Myocyte (in vitro differentiated cells): ENCODE results near the gene MSRB3. TPM values are rescaled to one million over a fixed set of nuclear protein-coding genes. Genes with fewer than 3 reads are reported as not detected.

Experiments
- DNase-seq: peaks from one replicate; pipeline ENCODE4 v3.0.0-alpha.2; 2012; ENCODE audit warnings: low read depth
- total RNA-seq: library from RNA; depleted of rRNA; stranded (reverse); fragments of >200 nt; gene quantifications from 2 replicates; pipeline ENCODE4 v1.2.3, GENCODE V29; 2014

The MSRB3 gene
- total RNA-seq, 1 donor from 2014 or later = 47.3 TPM

- DNase-seq = no peak
Observed at GRCh38 chr12:65389436-65389835, 111.0 kb downstream of the MSRB3 start.

DNA sequence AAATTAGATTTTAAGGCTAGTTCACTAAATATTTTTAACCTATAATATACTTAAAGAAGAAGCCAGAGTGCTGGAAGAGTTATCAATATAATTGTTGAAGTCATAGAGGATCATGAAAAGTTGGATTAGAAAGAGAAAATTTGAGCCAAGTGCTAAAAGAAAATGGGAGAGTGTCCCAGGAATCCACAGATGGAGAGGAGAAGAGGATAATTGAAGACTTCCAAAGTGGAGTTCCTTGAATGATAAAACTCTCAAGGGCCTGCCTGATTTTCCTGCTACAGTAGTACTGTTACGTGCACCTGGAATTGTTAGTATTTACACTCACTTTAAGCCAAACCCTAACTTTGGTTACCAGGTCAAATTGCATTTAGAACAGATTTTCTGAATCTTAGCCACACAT is 113.2 kb downstream of the MSRB3 start:
- DNase-seq = no peak

DNA sequence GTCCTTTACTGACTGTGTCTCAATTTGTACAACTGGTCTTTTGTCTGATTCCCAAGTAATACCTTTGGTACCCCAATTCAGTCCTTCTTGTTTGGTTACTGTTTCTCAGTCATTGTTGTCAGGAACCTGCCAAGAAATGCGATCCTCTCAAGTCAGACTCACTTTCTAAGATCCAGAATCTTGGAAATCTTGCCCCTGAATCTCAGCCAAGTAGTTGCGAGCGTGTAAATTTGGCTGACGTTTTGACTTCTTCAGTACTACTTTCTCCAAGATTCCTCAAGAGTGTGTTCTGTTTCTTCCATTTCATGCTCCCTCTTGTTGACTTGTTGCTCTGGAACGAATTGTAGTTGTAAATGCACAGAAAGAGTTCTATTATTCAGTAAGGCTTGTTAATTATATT is 114.0 kb downstream of the MSRB3 start:
- DNase-seq = no peak

DNA sequence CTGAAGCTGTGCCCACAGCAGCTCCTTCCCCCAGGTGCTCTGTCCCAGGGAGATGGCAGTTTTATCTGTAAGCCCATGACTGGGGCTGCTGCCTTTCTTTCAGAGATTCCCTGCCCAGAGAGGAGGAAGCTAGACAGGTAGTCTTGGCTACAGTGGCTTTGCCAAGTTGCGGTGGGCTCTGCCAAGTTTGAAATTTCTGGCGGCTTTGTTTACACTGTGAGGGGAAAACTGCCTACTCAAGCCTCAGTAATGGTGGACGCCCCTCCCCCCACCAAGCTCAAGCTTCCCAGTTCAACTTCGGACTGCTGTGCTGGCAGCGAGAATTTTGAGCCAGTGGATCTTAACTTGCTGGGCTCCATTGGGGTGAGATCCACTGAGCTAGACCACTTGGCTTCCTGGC is 124.7 kb downstream of the MSRB3 start:
- DNase-seq = no peak

GRCh38 chr12:65407388-65408149 is 129.1 kb downstream of the MSRB3 start:
- DNase-seq = no peak

DNA sequence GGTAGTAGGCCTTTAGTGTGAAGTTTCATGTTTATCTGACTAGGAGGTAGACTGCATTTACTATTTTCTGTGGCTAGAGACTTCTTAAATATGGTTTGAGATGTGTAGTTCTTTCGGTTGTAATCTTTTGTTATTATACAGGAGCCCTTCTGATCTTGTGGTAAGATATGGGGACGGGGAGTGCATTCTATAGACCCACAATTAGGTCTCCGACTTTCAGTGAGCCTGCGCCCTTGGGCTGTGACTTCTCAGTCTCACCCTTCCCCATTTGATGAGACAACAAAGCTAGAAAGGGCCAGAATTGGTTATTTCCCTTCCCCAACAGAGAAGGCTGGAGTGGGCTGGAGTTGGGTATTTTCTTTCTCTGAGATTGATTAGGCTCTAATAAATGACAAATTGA is 130.0 kb downstream of the MSRB3 start:
- no peak for DNase-seq

GRCh38 chr12:65409726-65410125 is 131.2 kb downstream of the MSRB3 start:
- no peak for DNase-seq

- DNase-seq = no peak
Observed at GRCh38 chr12:65411171-65411570, 132.7 kb downstream of the MSRB3 start.

DNA sequence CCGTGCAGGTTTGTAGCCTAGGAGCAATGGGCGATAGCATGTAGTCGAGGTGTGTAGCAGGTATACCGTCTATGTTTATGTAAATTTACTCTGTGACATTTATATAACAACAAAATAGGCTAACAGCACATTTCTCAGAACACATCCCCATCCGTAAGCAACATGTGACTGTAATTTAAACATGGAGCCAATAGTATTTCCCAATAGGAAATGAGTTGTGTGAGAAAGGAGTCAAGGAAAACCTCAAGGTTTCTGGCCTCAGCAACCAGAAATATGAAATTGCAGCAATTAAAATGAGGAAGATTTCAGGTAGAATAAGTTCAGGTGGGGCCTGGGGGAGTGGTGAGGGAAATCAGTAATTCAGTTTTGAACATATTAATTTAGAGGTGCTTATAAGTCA is 136.0 kb downstream of the MSRB3 start:
- no peak for DNase-seq

DNA sequence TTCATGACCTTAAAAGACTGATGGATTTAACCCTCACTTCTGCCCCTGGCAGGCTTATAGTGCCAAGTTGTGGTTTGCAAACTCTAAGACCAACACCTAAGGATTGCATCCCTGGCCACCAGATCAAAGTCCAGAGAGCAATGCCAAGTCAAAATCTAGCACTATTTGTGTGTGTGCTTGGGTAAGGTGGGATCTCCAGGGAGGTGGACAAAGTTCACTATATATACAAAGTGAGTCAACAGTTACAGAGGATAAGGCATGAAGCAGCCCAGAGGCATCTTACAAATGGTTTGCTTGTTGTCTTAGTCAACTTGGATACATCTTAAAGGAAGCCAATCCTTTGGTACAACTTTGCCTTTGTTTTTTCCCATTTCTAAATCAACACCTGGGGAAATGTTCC is 137.3 kb downstream of the MSRB3 start:
- DNase-seq = no peak

GRCh38 chr12:65419284-65420072 is 141.0 kb downstream of the MSRB3 start:
- DNase-seq = no peak

GRCh38 chr12:65420941-65421340 is 142.5 kb downstream of the MSRB3 start:
- no peak for DNase-seq

DNA sequence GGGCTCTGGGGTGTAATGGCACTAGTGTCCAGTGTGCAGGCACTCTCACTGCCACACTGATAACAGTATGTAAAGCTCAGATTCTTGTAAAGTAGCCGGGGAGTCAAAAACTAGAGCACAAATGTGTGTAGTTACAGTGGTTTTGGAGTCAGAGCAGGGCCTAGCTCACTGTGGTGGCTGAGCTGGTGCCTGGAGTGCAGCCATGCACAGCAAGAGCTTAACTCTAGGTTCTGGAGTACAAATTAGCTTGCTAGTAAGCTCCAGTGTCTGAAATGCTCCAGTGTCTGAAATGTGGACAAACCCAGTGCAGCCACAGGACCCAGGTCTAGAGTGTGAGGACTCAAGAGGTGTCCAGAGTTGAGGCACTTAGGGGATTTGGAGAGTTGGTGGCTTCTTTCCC is 149.2 kb downstream of the MSRB3 start:
- DNase-seq = no peak

- DNase-seq = no peak
Observed at GRCh38 chr12:65430006-65430405, 151.5 kb downstream of the MSRB3 start.

DNA sequence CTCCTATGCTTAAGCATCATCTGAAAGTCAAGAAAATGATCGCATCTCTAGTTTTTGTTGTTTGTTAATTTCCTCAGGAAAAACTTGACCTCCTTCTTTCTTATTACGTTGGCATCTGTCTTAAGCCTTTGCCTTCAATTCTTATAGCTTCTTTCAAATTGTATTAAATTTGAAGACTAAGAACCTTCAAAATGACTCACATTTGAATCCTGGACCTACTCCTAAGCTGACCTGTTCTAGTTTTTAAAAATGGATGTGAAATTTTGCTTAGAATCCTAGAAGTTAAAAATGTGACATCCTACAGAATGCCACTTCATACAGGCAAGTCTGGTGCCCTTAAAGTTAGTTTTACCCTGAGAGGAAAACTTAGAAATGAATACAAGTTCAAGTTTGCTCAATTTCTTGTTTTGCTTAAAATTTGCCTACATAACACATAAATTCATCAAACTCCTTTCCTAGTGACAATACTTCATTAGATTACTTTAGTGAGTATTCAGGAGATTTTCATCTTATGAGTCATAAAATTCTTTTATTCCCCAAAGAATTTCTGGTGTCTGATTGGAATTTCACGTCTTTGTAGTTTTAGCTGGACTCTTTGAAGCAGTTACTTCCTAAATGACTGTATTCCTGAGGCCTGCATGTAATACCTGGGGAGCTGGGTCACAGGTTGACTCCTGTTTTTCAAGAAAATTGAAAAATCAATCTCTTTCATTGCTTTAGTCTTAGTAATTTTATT is 152.3 kb downstream of the MSRB3 start:
- peak; percentile 48 for DNase-seq

DNA sequence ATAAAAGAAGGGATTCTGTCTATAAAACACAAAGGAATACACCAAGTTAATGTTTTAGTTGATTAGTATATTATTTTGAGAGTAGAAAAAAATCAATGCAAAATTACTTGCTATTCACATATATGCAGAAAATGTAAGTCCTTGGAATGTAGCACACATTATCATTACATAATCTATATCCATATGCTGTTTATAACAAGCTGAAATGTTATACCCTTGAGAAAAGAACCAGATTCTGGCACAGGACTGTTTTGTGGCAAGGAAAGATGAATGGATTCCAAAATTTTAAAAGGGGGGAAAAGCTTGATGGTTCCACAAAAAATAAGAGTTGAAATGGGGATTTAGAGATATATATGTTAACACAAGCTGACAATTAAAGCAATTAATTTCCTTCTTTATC is 153.6 kb downstream of the MSRB3 start:
- DNase-seq = no peak

DNA sequence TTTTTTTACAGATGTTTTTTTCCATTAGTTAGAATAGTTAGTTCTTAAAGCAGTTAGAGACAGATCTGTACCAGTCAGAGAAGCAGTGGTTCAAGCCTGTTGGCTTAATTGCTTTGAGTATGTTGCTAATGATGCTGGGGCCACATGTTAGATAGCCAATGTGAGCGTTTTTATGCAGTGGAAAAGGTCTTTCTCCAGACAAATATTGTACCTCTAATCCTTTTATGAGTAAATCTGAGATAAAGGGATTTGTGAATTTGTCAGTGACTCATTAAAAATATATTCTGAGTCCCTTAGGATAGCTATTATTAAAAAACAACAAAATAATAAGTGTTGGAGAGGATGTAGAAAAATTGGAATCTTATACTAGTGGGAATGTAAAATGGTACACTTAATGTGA is 154.2 kb downstream of the MSRB3 start:
- no peak for DNase-seq

DNA sequence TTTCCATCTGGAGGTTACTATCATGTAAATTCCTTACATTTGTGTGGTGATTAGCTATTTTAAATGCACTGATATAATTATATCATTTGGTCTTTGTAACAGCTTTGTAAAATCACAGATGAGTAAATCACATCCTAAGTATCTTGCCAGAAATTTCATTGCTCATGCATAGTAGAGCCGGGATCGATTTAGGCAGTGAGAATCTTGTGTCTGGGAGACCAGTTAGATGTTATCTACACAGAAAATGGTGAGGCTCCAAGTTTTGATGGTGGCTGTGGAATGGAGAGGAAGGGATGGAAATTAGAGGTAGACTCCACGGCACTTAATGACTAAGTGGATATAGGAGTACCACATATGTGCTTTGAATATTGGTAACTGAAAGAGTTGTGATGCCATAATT is 156.3 kb downstream of the MSRB3 start:
- no peak for DNase-seq

DNA sequence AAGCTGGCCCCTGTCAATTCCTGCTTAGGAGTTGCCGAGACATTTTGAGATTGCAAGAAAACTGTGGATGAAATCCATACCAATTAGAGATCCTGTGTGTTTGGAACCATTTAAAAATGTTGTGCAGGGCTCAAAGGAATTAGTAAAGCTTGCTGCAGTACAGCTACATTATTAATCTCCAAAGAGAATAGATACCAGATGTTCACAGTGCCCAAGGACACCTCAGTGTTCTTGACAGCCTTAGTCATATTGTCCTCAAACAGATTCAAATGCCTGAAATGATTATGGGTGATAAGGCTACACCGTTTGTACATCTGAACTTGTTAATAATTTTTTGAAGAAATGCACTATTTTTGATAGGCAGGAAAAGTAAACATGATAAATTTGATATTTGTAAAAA is 164.6 kb downstream of the MSRB3 start:
- DNase-seq = no peak

GRCh38 chr12:65444996-65445395 is 166.5 kb downstream of the MSRB3 start:
- no peak for DNase-seq

DNA sequence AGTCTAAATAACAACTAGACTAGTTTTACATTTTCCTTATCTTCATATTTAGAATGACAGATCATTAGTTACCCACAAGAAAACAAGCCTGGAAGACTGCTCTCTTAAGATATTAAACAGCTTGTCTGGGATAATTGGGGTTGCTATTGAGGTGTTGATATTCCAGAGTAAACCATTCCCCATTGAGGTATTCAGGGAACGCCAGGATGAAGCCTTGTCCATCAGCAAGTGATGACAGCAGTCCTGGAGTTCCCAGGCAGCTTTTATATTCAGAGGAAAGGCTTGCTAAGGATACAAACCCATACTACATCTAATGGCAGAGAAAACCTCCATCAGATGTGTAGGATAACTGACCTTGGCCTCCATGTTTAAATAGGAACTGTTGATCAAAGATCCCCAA is 168.4 kb downstream of the MSRB3 start:
- no peak for DNase-seq

GRCh38 chr12:65449400-65449799 is 170.9 kb downstream of the MSRB3 start:
- no peak for DNase-seq
